Cardiac fibroblast (primary cell): ENCODE measurements around the gene JUND.

Experiments
- DNase-seq, 2 donors: peaks; one replicate each; pipeline versions ENCODE4 v3.0.0 to v3.0.0-alpha.2; 2010; ENCODE audit warnings: low read depth in 2 of 2
- H3K4me3 ChIP-seq, 2 donors: replicated peaks in 1 of 2; 1 replicate in 1 of 2; 2 replicates in 1 of 2; pipeline ENCODE4 v1.5.1; 2011; ENCODE audit warnings: low read depth in 2 of 2, low read length in 2 of 2, mild to moderate bottlenecking in 2 of 2, moderate library complexity in 1 of 2
- TF ChIP-seq, protein P1 (sequence below): IDR thresholded peaks from one replicate; pipeline ENCODE4 v1.5.1; 2011; ENCODE audit warnings: low read depth, mild to moderate bottlenecking, low read length, inconsistent platforms

JUND gene

DNA sequence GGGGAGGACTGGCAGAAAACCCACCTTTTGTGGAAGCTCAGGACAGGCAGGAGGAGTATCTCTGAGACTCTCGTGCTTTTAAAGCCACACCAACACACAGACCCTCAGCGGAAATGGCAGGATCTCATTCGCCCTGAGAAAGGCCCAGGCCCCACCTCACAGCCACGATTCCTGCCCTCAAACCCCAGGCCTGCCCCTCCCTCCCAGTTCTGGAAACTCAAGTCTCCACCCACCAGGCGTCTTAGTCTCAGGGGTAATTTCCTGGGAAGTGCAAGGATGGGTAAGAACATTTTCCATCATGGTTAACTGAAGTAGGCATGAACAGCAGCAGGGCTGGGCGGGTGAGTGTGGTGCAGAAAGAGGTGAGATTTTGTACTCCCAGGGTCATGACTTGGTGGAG lies 47.2 kb downstream of the JUND start:
- no peak overlapping the region for H3K4me3 ChIP-seq

GRCh38 chr19:18233224-18233825 lies 48.1 kb downstream of the JUND start:
- peak; percentile 46 to 52 for DNase-seq
- no peak overlapping the region for H3K4me3 ChIP-seq
- TF ChIP-seq, protein P1, sequence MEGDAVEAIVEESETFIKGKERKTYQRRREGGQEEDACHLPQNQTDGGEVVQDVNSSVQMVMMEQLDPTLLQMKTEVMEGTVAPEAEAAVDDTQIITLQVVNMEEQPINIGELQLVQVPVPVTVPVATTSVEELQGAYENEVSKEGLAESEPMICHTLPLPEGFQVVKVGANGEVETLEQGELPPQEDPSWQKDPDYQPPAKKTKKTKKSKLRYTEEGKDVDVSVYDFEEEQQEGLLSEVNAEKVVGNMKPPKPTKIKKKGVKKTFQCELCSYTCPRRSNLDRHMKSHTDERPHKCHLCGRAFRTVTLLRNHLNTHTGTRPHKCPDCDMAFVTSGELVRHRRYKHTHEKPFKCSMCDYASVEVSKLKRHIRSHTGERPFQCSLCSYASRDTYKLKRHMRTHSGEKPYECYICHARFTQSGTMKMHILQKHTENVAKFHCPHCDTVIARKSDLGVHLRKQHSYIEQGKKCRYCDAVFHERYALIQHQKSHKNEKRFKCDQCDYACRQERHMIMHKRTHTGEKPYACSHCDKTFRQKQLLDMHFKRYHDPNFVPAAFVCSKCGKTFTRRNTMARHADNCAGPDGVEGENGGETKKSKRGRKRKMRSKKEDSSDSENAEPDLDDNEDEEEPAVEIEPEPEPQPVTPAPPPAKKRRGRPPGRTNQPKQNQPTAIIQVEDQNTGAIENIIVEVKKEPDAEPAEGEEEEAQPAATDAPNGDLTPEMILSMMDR: no peak

More for the DNA sequence above, 47.2 kb downstream of the JUND start:
- TF ChIP-seq, protein P1: no peak
- no peak for DNase-seq

DNA sequence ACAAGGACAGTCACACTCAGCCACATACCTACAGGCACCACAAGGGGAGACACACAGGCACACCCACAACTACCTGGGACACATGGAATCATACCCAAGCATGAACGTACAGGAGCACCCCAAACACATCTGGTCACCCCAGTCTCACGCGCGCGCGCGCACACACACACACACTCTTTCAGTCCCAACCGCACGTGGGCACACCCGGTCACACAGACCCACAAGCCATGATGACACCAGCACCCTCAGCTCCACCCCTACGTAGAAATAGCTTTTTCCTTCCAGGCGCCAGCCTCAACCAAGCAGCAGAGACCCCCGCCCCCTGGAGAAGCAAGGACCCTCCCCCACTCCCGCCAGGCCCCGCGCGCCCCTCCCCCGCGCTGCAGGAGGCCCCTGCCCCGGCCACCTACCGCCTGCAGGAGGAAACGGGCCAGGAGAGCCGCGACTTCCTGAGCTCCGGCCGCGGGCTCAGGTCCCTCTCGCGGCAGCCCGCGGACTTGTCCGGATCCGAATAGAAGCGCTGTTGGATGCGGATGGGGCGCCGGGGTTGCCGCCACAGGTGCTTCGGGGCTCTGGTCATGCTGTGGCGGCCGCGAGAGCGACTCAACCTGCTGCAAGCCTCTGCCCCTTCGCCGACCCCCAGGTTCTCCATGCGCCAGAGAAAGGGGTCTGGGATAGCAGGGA lies 48.7 kb downstream of the JUND start:
- no peak overlapping the region for H3K4me3 ChIP-seq
- DNase-seq: peak; percentile 11 to 12
- TF ChIP-seq, protein P1: no peak

- TF ChIP-seq, protein P1: no peak
- no peak for DNase-seq
- no peak overlapping the region for H3K4me3 ChIP-seq
These were observed 49.6 kb downstream of the JUND start for GRCh38 chr19:18231775-18232174.

DNA sequence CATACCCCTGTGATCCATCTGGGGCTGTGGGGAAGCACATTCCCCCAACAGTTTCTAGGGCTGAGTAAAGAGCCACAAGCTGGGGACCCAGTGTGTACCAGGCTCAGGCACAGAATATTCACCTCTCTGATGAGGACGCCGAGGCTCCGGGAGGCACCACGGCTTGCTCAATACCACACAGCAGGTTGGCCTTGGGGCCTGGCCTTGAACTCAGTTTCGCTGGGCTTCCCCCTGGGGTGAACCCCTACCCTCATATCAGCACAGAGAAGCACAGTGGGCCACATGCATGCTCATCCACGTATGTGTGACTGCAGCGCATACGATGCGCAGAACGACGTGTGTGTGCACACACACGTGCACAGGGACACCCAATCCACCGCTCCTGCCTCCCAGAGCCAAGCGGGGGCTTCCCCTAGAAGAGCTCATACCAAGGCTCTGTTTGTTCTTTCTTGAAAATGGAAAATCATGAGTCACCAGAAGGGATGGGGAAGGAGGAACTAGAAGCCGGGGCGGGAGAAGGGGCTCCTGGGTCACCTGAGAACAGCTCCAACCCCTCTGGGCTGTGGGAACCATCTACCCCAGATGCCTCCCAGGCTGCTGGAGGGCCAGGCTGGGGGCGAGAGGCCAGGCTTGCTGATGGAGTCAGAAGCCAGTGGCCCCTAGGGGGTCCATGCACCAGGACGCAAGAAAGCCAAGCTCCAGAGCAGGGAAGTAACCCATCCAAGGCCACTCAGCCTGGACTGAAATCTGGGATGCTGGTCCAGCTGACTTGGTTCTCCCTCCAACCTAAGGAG lies 50.3 kb downstream of the JUND start:
- peak in 1 of 2 donors; percentile 27 for DNase-seq
- H3K4me3 ChIP-seq: no peak overlapping the region
- TF ChIP-seq, protein P1: no peak

DNA sequence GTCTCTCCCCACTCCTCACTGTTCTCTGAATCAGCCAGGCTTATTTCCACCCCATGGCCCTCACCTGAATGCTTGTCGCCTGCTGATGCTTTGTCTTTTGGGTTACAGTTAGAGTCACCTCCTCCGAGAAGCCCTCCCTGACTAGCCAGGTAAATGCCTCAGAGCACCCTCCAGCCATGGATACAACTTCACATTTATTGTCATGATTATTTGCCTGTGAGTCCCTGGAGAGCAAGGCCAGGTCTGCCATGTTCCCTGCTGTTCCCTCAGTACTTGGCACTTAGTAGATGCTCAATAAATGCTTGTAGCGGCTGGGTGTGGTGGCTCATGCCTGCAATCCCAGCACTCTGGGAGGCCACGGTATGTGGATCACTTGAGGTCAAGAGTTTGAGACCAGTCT lies 51.5 kb downstream of the JUND start:
- TF ChIP-seq, protein P1: no peak
- no peak for DNase-seq
- H3K4me3 ChIP-seq: no peak overlapping the region
